Bronchial epithelial cell (primary cell): ENCODE data around the gene ZNF302. TPM values are rescaled to one million over a fixed set of nuclear protein-coding genes. Genes with fewer than 3 reads are reported as not detected.
A peak's percentile ranks its signal among the peaks of the same experiment; 100 is the strongest.

Experiments
- DNase-seq: peaks from one replicate; pipeline ENCODE4 v3.0.0-alpha.2; 2010; ENCODE audit warnings: low read depth
- FAIRE-seq: peaks from 2 replicates; lab custom pipeline; 2011; peaks lifted over from hg19 to GRCh38; lab: Jason Lieb, UNC
- H3K27me3 ChIP-seq: 2 replicates; pipeline ENCODE4 v1.5.1; 2011; ENCODE audit warnings: low read length; ENCODE audit not compliant: control insufficient read depth, insufficient read depth
- H3K36me3 ChIP-seq: 2 replicates; pipeline ENCODE4 v1.5.1; 2011; ENCODE audit warnings: low read length; ENCODE audit not compliant: control insufficient read depth, insufficient read depth
- H3K4me3 ChIP-seq: 2 replicates; pipeline ENCODE4 v1.5.1; 2011; ENCODE audit warnings: mild to moderate bottlenecking, low read depth, low read length, control low read depth
- total RNA-seq: library from RNA; depleted of rRNA; stranded (reverse); fragments of >200 nt; gene quantifications from 2 replicates; pipeline ENCODE4 v1.2.1, GENCODE V29; 2014
- TF ChIP-seq, protein P1 (sequence below): IDR thresholded peaks from 2 replicates; pipeline ENCODE4 v1.5.1; 2011; ENCODE audit warnings: mild to moderate bottlenecking, moderate library complexity, low read length, control low read depth, inconsistent platforms; ENCODE audit not compliant: insufficient read depth, severe bottlenecking

Gene ZNF302
- total RNA-seq, 1 donor from 2014 or later: 7.4 TPM

DNA sequence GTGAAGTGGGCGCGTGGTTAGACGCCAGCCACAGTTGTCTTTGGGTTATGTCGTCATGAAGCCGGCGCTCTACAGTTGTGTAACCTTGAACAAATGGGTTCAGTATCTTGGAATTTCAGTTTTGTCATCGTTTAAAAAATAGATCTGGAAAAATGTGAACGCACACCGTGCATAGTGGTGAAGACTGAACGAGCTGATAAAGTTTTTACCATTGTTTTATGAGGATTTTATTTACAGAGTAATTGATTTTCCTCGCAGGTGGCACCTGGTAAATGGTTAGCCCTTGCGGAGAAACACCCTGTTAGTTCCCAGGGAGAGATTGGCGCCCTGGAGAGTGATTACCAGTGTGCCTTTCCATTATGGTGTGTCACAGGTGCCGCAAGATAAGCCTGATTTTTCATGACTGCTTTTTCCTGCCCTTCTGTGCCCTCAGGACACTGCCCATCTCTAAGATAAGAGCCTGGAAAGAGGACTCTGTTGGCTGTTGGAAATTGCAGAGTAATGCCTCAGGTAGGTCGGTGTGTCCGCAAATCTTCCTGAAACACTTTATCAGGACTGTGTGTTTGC, 57.1 kb downstream of the ZNF302 start:
- FAIRE-seq: no peak
- DNase-seq: peak; percentile 75
- no peaks in the 10 kb centered on the region for H3K27me3 ChIP-seq

More for the DNA sequence above, 57.1 kb downstream of the ZNF302 start:
- Histone ChIP-seq H3K36me3 (peaks cover 5% of the 10 kb centered on the region), H3K4me3 (peak overlapping the region; percentile 79)
- TF ChIP-seq, protein P1, sequence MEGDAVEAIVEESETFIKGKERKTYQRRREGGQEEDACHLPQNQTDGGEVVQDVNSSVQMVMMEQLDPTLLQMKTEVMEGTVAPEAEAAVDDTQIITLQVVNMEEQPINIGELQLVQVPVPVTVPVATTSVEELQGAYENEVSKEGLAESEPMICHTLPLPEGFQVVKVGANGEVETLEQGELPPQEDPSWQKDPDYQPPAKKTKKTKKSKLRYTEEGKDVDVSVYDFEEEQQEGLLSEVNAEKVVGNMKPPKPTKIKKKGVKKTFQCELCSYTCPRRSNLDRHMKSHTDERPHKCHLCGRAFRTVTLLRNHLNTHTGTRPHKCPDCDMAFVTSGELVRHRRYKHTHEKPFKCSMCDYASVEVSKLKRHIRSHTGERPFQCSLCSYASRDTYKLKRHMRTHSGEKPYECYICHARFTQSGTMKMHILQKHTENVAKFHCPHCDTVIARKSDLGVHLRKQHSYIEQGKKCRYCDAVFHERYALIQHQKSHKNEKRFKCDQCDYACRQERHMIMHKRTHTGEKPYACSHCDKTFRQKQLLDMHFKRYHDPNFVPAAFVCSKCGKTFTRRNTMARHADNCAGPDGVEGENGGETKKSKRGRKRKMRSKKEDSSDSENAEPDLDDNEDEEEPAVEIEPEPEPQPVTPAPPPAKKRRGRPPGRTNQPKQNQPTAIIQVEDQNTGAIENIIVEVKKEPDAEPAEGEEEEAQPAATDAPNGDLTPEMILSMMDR: no peak

Other genes starting within 250 kb of the ZNF302 start
- gene UBA2, start 249.3 kb upstream of the ZNF302 start, total RNA-seq: 128 and 173 TPM in 2 replicates
- 40.3 and 43.9 TPM in 2 replicates for gene WTIP, start 195.9 kb upstream of the ZNF302 start, total RNA-seq
- gene SCGB2B2, start 519 bp upstream of the ZNF302 start, total RNA-seq: under 0.01 TPM in 2 replicates
- 10.5 and 11.3 TPM in 2 replicates for gene ZNF181, start 56.6 kb downstream of the ZNF302 start, total RNA-seq
- gene ZNF599, start 95.5 kb downstream of the ZNF302 start, total RNA-seq: 1.9 and 2.4 TPM in 2 replicates
- 1.5 and 3.7 TPM in 2 replicates for gene ZNF30, start 249.2 kb downstream of the ZNF302 start, total RNA-seq